Measurements from ENCODE around the gene LMX1B.

LMX1B gene

DNA sequence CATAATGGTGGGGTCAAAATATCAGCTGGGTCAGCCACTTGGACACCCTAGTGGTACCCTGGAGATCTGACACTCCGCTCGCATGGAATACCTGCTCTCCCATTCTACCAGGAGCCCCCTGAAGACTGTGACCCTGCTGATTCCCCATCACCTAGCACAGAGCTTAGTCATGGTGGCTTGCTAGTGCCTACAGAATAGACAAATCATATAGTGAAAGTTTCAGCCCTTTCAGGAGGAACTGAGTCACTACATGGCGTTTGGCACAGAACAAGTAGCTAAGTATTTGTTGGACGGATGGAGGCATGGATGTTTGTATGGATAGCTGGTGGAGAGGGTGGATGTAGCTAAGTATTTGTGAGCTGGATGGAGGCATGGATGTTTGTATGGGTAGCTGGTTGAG, 65.3 kb downstream of the LMX1B start:
- DNase-seq (ENCODE audit: low spot score), result no peak

DNA sequence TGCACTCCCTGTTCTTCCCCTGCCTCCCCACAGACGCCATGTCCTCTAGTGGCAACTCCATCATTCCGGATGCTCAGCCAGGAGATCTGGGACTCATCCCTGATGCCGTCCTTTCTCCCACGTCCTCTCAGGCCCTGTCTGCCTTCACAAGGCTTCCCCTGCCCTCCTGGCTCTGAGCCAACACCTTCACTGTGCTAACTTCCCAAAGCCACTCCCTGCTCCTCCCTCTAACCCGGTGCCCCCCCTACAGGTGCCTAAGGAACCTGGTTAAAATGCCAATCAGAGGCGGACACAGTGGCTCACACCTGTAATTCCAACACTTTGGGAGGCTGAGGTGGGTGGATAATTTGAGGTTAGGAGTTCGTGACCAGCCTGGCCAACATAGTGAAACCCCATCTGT, 67.6 kb downstream of the LMX1B start:
- DNase-seq (ENCODE audit: low spot score), result no peak

DNA sequence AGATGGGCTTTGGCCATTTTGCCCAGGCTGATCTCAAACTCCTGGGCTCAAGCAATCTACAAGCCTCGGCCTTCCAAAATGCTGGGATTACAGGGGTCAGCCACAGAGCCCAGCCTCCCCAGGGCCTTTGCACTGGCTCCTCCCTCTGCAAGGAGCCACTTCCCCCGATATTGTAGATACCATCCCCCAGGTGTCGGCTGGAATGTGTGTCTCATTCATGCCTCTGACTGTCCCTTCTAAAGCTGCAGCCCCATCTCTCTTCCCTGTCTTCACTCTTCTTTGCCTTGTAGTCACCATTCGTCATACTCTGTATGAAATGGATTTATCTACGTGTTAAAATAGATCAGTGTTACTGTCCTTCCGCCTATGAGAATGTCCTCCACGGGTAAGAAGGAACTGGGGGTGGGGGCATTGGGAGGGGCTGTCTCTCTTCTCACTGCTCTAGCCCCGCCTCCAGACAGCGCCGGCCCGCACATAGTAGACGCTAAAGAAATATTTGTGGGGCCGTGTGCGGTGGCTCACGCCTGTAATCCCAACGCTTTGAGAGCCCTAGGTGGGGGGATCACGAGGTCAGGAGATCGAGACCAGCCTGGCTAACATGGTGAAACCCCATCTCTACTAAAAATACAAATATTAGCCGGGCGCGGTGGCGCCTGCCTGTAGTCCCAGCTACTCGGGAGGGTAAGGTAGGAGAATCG, 68.5 kb downstream of the LMX1B start:
- DNase-seq (ENCODE audit: low spot score), result no peak

DNA sequence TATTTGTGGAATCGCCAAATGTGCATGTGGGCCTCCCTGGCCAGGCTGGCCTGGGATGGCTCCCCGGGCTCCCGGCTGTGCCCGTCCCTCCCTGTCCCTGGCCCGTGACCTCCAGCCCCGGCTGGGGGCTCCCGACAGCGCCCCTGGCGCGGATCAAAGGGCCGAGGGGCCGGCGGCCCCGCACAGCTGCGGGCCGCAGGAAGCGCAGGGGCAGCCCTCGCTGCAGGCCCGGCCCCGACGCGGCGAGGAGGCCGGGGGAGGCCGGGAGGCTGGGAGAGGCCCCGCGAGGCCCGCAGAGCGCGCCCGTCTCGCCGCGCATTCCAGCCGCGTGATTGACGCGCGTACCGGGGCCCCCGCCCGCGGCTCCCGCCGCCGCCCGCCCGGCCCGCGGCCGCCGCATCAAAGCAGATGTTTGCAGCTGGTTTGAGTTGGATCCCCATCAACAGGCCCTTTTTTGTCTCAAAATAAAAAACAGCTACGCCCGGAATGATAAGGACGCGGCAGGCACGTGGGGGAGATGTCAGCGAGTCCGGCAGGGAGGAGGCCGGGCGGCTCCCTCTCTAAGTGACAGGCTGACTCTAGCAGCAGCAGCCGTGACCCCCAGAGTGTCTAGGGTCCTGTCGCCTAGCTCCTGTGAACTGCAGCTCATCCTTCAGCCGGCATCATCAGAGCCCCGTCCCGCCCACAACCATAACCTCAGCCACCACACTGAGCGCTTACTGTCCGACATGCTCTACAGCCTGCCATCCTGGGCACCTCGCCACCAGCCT, 69.4 kb downstream of the LMX1B start:
- no peak for DNase-seq (ENCODE audit: low spot score)

DNA sequence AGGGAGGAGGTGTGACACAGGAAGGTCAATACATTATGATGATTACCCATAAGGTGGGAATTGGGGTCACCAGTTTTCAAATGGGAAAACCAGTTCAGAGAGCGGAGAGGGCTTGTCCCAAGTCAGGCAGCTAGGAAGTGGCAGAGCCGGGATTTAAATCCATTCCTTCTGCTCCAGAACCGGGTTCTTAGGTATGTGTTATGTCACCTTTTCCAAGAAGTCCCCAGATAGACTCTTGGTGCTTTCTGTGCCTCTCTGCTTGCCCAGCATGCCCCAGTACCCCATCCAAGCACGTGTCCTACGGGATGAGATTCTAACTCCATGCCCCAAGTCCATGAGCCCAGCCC, 69.9 kb downstream of the LMX1B start:
- no peak for DNase-seq (ENCODE audit: low spot score)

DNA sequence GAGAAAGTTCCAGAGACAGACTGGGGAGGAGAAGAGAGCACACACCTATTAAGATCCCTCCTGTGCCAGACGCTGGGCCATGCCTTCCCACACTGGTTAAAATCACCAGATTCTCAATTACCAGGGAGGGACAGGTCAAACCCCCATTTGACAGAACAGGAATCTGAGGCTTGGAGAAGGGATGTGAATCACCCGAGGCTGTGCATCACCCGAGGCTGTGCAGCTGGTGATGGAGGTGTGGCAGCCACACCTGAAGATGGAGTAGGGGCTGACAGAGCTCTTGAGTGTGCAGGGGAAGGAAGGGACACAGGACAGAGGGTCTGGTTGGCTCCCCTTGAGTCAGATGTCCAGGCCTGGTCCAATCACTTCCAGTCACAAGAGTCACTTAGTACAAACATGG, 70.6 kb downstream of the LMX1B start:
- no peak for DNase-seq (ENCODE audit: low spot score)

DNA sequence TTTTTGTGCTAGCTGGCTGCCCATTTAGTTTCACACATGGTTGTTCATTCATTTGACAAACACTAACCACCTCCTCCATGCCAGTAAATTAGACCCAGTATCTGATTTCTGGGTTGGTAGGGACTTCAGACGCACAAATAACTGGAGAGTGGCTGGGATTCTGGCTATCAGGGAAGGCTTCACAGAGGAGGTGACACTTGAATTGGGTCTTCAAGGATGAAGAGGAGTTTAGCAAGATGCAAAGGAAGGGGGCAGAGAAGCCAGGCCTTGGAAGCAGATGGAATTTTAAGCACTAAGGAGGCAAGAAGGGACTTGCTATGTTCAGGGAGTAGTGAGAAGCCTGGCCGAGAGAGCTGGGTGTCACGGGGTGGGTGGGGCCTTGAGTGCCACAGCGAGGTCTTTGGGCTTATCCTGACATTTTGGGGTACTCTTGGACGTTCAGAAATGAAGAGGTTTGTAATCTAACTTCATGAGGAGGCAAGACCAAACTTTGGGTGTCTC, 71.3 kb downstream of the LMX1B start:
- no peak for DNase-seq (ENCODE audit: low spot score)

DNA sequence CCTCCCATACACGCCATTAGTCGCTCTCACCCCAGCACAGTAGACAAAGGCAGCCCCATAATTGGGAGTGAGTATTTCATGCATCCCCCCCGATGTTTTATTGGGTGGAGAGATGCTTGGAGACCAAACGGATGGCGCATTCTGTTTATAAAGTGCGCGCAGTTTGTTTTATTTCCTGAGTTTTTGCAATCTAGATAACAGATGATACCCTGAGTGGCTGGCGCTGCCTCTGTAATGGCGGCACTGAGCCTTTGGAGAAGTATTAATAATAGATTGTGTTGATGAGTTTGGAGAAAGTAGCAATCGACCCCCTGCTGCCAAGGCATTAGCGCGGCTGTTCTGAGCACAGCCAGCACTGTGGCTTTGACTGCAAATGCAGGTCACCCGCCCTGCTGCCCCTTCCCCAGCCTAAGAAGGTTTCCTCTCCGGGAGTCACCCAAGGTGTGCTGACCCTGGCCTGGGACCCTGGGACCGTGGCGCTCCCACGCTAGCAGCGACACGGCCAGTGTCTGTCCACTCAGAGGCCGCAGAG, 74.3 kb downstream of the LMX1B start:
- DNase-seq (ENCODE audit: low spot score), result no peak

DNA sequence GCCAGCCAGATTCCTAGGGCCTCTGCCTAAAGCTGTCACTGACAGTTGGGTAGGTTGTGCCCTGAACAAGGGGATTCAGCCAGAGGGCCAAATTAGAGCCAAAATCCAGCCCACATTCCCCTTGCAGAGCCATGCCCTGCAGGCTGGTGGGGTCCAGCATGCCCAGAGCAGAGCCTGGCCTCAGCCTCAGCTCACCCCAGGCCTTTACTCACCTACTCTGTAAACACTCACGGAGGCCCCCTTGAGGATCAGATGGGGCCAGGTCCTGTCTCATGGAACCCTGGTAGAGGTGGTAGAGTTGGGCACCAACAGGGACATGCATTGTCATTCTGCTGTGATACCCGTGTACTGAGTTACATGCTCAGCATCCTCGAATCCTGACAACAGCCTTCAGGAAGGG, 74.9 kb downstream of the LMX1B start:
- DNase-seq (ENCODE audit: low spot score), result no peak

DNA sequence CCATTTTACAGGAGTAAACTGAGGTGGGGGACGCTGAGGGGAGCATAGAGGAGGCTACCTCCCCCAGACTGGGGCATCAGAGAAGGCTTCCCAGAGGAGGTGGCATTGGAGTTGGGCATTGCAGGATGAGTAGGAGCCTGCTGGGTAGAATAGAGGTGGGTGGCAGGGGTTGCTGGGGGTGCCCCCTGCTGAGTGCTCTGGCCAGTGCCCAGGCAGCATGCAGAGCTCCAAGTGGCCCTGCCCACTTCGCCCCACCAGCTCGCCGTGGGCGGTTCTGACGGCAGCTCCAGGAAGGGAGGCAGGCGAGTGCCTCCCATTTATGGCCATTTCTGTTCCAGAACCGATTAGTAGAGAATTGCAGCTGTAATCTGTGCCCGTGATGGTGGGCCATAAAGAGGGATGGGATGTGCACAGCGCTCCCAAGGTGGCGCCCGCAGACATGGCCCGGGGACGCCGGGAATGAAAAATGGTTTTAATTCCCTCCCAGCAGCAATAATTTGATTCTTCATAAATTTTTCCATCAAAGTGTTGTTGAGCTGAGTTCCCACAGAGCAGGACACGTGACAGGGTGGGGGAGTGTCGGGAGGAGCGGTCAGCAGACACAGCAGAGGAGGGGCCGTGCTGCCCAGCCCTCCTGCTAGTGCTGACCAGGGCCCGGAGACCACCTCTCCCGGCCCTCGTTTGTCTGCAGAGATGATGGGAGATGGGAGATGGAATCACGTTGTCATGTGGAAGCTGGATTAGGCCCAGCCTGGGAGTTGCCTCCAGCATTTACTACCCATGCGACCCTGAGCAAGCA, 75.5 kb downstream of the LMX1B start:
- no peak for DNase-seq (ENCODE audit: low spot score)

DNA sequence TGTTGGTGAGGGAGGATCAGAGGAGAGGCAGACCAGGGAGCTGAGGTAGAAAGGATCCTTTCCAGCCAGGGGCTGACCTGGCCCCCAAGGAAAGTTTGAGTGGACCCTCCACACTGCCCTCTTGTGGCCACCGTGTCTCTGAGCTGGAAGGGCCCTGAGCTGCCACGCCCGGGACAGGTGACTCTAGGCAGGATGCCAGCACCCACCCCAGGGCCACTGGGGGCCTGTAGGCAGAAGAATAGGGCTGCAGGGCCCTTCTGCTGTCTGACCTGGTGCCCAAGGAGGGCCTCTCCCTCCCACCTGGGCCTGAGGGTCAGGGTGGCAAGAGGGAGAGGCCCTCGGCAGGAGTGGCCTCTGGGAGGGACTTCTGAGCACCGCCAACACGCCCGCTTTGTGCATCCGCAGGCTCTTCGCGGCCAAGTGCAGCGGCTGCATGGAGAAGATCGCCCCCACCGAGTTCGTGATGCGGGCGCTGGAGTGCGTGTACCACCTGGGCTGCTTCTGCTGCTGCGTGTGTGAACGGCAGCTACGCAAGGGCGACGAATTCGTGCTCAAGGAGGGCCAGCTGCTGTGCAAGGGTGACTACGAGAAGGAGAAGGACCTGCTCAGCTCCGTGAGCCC, 76.8 kb downstream of the LMX1B start:
- DNase-seq (ENCODE audit: low spot score), result no peak

DNA sequence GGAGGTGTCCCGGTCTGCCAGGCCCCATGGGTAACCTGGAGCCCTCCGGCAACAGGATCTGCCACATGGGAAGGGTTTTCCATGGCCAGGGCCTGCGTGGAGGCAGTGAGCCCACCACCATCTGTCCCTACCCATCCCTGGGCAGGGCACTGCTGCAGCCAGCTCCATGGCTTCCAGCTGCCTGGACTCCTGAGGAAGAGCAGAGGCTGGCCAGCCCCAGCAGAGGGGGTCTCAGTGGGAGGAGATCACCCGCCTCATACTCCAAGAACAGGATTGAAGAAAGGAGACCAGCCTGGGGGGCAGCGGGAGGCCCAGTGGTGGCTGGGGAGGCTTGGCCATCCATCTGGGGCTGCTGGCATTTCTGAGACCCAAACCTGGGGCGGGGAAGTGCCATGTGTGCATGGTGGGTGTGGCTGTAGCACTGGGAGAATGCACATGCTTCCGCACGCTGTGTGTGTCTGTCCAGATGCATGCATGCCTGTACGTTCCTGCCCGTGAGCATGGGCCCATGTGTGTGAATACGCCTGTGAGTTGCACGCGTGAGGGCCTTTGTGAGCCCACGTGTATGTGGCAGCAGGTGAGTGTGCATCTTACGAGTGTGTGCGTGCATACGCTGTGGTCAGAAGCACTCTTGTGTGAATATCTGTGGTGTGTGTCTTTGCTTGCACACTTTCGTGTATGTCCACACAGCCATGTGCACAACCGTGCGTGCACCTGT, 78.5 kb downstream of the LMX1B start:
- DNase-seq (ENCODE audit: low spot score), result no peak

DNA sequence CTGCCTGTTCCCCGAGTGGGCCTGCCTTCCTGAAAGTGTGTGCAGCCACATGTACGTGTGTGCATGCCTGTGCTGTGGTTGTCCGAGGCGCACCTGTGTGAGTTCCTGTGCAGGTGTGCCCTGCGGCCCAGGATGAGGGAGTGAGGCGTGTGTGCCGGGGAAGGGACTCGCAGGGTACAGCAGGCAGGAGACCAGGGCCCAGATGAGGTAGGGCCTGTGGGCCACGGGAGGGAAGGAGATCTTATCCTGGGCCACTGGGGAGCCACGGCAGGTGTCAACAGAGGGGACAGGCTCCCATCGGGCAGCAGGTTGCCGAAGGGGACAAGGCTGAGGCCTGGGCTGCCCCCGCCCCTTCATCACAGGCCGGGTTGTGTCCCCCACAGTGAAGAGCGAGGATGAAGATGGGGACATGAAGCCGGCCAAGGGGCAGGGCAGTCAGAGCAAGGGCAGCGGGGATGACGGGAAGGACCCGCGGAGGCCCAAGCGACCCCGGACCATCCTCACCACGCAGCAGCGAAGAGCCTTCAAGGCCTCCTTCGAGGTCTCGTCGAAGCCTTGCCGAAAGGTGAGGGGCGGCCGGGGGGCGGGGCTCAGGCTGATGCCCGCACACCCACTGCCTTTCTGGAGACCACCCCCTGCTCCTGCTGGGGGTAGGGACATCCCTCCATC, 79.2 kb downstream of the LMX1B start:
- no peak for DNase-seq (ENCODE audit: low spot score)

DNA sequence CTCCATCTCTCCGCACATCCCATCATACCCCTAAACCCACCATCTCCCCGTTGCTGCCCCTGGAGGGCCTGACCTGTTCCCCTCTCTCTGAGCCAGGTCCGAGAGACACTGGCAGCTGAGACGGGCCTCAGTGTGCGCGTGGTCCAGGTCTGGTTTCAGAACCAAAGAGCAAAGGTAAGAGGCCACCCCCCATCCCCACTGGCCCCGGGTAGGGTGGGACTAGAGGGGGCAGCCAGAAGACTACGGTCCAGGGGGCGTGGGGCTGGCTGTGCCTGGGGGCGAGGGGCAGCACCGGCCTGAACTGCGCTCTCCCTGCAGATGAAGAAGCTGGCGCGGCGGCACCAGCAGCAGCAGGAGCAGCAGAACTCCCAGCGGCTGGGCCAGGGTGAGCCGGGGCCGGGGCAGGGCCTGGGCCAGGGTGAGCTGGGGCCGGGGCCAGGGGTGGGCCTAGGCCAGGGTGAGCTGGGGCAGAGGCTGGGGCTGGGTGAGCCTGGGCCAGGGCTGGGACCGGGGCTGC, 79.8 kb downstream of the LMX1B start:
- no peak for DNase-seq (ENCODE audit: low spot score)

DNA sequence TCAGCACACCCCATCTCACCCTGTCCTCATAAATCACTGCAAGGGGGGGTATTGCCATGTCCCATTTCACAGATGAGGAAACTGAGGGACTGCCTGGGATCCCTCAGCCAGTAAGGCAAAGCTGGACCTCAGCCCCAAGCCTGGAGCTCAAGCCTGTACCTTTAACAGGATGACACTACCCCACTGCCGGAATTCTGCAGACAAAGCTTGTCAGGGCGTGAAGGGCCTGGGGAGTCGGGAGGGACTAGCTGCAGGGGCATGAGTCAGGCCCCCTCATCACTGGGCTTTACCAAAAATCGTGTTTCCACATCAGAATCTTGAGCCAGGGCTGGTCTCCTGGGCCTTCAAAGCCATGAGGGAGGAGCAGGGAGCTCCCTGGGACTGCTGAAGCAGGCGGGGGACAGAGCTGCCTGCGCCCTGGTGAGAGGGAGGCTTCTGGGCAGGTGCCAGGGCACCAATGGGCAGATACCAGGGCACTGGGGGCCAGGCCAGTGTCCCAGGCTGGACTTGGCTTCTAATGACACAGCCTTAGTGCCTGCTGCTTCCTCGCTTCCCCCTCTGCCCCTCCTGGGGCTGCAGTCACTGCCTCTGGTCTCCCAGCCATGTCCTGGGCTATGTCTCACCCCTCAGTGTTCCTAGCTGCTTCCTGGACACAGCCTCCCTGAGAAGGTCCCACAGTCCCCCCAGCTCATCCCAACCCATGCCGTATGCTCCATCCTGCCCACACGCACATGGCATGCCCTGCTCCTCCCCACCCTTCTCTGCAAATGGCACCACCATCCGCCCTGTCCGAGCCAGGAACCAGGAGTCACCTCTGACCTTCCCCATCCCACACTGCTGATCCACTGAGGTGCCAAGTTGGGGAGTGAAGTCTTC, 80.7 kb downstream of the LMX1B start:
- DNase-seq (ENCODE audit: low spot score), result no peak

DNA sequence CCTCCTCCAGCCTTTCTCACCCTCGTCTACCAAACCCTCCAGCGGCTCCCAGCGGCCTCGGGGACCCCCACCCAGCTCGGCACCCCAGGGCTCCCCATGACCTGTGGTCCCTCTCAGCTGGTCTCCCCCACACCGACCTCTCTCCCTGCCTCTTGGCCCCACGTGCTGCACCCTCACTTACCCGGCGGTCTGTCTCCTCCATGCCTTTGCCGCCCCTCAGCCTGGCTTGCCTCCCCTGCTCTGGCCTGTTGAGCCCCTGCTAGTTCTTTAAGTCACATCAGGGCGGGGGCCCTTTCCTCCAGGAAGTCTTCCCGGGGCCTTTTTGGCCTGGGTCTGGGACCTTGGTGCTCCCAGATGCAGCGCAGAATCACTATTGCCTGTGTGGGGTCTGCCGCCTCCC, 81.5 kb downstream of the LMX1B start:
- no peak for DNase-seq (ENCODE audit: low spot score)

DNA sequence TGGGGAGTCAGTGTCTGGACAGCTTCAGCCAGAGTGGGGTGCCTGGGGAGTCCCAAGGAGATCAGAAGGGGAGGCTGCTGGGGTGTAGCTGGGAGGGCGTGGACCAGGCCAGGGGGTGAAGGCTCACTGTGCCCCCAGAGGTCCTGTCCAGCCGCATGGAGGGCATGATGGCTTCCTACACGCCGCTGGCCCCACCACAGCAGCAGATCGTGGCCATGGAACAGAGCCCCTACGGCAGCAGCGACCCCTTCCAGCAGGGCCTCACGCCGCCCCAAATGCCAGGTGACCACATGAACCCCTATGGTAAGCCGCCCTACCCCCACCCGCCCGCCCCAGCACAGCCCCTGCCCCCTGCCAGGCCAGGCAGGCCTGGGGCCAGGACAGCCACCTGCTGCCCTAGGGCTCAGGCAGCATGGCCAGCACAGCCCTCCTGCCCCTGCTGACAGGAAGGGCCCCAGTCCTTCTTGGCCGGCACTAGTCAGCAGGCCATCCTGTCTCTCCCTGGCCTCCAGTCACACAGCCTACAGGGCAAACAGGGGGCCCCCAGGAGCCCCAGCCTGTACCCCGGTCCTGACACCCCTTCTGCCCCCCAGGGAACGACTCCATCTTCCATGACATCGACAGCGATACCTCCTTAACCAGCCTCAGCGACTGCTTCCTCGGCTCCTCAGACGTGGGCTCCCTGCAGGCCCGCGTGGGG, 82.1 kb downstream of the LMX1B start:
- DNase-seq (ENCODE audit: low spot score), result no peak

DNA sequence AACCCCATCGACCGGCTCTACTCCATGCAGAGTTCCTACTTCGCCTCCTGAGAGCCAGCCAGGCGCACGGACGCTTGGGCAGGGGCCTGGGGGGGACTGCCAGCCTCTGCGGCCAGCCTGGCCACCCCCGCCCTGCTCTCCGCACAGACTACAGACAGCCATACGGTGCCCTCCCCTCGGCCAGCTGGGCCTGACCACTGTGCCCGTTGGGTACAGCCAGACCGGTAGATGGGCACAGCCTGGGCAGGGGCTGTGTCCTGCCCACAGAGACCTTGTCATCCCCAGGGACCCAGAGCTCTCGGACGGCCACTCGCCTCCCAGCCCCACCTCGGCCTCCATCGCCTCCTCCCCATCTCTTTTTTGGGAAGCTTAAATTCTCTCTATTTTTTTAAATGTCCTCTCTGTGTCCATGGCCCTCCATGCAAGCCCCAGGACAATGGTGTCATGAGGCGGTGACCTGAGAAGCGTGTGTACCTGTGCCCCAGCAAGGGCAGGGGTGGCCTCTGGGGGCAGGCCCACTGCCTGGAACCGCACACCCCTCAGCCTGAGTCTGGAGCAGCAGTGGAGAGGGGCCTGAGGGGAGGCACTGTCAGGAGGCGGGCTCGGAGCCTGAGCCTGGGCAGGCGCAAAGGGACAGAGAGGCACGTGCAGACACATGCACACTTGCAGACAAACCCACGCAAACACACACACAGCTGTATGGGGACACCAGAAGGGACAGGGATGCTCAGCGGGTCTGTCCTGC, 82.8 kb downstream of the LMX1B start:
- DNase-seq (ENCODE audit: low spot score), result no peak
